Measurements from ENCODE around the gene DNMT3A.
"Not testable (repeated sequence)": the region's sequence is repeated elsewhere in the genome, so short reads cannot be mapped to it uniquely, and the experiment has no call there.

DNMT3A gene

DNA sequence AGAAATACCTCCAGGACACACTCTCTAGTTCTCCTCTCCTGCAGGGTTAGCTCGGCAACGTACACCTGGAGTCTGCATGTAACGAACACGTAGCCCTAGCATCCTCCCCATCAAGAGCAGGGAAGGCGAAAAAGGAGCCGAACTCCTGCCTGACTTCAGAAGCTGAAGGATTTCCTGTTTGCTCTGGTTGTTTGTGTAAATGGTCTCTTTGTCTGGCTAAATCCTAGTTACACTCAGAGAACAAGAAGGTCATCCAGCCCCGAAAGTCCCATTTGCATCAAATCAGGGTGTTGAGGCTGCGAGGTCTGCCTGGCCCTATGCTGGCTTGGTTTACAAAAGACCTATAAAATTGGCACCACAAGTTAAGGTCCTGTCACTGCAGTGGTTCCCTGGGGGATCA lies 107.0 kb downstream of the DNMT3A start:
- no peak for DNase-seq
- no peak for ATAC-seq

DNA sequence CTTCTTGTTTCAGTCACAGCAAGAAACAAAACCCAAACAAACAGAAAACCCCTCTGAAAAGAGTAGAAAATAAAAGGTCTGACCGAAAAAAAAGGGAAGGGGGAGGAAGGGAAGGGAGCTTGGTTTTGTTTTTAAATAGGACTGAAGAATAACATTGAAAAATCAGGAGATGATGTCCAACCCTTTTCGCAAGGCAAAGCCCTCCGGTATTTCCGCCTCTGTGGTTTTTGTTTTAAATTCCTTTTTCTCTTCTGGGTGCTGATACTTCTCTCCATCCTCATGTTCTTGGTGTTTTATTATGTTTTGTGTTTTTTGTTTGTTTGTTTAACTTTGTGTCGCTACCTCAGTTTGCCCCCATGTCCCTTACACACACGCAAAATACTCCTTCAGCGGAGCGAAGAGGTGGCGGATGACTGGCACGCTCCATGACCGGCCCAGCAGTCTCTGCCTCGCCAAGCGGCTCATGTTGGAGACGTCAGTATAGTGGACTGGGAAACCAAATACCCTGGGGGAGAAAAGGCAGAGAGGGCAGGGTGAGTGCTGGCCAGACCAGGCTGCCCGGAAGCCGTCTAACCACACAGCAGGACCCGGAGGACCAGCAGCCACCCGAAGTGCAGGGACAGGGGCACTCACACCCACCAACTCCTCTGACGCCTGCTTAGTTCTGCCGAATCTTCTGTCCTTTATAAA lies 107.7 kb downstream of the DNMT3A start:
- ATAC-seq (no peak), DNase-seq (no peak)

DNA sequence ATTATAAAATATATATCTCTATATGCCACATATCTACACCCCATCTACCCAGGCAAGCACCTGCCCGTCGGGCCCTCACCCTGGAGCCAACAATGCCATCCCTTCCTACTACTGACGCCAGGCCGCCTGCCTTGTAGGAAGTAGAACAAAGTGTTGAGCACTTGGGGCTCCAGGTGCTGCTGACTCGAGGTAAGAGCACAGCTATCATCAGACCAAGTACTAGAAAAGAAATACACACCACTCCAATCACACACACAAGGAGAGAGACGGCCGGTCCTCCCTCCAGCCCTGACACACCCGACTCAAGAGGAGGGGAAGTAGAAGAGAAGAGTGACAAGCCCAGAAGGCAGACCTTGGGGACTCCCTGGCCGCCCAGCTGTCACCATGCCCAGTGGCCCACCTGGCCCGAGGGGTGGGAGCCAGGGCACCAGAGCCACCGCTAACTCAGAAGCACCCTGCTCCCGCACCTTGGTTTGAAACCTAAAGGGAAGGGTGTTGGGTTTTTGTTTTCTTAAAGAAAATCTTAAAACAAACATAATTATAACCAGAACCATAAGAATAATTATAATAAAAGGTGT lies 109.4 kb downstream of the DNMT3A start:
- no peak for DNase-seq
- ATAC-seq = no peak

DNA sequence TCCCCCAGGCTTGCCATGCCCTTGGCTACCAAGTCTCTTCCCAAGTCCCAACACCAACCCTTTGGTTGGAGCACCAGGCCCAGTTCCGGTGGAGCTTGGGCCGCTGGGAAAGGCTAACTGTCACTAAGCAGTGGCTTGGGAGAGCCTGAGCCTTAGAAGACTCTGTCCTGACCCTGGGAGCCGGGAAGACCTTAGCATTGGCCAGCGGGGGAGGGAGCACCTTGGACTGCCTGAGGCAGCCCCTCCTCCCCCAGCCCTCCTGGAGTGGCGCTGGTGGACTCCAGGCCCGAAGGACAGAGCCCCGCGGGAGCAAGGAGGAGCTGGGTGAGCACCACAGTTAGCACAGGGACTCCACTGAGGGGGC lies 110.8 kb downstream of the DNMT3A start:
- ATAC-seq = no peak

DNA sequence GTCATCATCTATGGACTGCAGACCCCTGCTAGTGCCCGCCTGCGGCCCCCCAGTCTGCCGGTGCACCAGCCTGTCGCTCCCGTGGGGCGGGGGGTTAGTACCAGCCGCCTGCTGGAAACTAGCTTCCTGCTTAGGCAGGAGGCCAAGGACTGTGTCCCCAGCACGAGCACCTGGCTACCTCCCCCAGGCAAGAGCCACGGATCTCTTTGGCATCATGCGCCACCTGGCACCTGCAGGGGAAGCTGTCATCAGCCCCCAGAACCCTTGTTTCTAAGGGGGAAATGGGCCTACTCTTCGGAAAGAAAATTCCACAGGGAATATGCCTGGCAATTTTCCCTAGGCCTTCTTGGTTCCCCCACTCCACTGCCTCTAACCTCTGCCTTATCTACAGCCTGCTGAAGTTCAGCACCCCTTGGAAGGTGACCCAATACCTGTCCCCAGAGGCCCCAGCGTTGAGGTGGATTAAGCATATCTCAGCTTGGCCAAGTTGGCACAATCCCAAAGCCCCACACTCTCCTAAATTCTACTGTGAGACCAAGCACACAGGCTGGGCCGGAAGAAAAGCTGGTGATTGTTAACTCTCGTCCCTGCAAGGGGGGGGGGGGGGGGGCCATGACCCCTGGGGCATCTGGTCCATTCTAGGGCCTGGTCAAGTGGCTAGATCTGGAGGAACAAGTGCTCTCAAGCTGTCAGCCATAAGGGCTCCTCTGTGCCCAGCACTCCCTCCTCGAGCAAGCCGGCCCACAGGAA lies 111.4 kb downstream of the DNMT3A start:
- ATAC-seq (no peak), DNase-seq (no peak)

More for the DNA sequence above, 110.8 kb downstream of the DNMT3A start:
- no peak for DNase-seq

DNA sequence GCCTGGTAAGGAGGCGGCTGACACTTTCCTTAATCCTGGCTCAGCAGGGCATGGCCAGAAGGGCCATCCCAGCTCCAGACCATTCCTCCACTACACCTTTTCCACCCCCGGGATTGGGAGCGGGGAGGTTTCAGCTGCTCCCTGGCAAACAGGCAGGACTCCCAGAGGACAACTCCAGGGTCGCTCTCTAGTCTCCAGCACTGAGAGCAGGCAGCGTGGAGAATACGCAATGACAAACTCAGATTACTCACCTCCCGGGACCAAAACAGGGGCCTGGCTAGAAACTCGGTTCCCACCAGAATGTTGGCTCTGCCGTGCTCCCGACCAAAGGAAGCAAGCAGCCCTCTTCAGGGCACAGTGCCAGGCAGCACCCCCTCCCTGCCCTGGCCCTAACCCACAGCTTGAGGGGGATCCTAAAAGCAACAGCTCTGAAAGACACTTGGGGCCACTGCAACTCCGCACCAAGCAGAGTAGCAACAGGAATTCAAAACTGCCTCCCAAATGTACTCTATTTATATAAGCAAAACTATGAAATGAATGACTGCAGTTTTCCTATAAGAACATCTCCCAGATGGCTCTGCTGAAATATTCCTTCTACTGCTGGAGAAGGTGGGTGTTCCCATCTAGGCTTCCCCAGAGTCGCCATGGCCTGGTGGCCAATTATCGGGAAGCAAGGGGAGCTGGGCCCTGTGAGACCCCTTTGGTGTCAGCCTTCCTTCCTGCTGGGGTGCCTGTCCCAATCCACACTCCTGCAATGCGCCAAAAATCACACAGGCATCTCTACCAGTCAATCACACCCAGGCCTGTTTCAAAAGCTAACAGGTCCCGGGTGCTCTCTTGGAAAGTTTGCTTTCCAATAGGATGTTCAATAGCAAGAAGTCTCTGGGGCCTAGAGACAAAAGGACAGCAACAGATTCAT lies 112.2 kb downstream of the DNMT3A start:
- no peak for DNase-seq
- no peak for ATAC-seq

DNA sequence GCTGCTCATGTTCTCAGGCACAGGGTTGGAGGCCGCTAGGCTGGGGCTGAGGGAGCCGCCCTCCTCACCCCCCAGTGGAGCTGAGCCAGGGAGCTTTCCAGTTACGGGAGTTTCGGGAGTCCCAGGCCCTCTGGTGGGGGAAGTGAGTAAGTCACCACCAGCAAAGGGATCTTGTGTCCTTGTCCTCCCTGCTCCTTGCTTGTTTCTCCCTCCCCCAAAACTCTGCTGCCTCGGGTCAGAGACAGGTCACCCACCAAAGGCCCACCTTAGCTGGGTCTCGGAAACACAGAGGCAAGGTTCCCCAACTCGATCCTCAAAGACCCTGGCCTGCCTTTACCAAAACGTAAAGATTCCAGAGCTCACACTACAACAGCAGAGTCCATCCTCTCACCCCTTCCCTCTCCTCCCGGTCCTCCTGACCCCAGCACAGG lies 112.9 kb downstream of the DNMT3A start:
- DNase-seq = peak; percentile 42
- ATAC-seq = no peak

DNA sequence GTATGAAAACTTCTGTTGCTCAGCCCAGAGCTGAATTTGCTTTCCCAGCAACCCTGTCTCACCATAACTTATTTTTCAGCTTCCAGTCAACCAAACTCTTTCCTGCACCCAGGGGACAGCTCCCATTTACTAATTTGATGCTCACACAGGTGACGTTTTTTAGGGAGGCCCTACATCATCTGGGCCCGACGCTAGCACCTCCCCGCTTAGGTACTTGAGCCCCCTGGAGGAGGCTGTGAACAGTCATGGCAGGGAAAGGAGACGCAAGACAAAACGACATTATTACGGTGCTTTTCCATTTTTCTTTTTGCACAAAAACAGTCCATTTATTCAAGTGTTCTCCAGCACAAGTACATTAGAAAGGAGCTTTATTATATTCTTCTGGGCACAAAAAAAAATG lies 114.1 kb downstream of the DNMT3A start:
- ATAC-seq (no peak), DNase-seq (no peak)

DNA sequence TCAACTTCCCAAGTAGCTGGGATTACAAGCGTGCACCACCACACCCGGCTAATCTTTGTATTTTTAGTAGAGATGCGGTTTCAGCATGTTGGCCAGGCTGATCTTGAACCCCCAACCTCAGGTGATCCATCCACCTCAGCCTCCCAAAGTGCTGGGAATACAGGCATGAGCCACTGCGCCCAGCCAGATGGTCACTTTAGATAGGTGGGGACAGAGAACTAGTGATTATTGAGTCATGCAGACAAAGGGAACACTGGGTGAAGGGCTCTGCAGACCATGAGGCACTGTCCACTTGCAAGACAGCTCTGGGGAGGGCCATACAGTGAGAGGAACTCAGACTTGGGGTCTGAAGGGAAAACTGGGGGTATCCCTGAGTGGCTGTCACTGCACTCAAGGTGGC lies 114.9 kb downstream of the DNMT3A start:
- DNase-seq (no peak), ATAC-seq (no peak)

DNA sequence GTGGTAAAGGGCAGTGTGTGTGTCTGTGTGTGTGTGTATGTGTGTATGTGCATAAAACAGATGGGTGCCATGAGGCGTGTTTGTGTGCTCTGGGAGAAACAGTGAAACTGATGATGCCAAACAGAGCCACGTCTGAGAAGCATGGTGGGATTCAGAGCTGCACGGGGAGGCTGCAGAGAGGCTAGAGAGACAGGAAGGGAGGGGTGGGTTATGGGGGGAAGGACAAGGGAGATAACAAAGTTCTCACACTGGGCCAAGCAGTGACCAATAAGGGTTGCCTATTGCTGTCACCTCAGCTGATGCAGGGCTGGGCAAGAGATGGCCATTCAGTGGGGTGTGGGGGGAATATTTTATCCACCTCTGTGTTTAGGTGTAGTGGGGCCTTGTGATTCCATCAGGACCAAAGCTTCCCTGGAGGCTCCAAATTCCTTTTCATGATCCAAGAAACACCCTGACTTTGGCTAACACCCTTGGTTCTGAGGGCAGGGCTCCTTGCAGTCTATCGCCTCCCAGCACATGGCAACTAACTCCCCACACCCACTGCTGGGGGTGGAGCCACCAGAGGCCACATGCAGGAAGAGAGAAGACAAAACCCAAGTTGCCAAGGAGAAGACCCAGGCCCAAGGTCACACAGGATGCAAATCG lies 119.1 kb downstream of the DNMT3A start:
- ATAC-seq = no peak
- DNase-seq = no peak

DNA sequence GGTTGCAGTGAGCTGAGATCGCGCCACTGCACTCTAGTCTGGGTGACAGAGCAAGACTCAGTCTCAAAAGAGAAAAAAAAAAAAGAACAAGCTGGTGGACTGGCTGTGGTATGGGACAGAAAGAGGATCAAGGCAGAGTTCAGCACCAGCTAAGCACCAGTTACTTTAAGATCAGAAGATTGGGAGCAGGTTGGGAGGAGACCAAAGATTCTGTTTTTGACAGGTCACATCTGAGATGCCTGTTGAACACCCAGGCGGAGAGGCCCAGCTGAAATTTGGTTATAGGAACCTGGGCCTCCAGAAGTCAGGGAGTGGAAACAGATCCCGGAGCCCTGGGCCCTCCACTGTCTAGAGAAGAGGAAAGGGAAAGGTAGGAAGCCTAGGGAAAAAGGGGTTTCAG lies 120.1 kb downstream of the DNMT3A start:
- no peak for ATAC-seq
- DNase-seq = no peak

DNA sequence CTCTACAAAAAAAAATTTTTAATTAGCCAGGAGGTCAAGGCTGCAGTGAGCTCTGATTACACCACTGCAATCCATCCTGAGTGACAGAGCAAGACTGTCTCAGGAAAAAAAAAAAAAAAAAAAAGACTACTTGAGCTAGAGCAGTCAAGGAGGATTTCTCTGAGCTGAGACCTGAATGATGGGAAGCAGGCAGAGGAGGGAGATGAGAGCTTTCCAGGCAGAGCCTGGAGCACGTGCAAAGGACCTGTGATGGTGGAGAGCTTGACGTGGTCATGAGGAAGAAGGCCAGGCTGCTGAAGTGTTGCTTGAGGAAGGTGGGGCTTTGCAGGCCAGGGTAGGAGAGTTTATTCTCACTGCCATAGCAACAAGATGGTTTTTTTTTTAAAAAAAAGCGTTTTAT lies 121.4 kb downstream of the DNMT3A start:
- DNase-seq (no peak), ATAC-seq (no peak)

DNA sequence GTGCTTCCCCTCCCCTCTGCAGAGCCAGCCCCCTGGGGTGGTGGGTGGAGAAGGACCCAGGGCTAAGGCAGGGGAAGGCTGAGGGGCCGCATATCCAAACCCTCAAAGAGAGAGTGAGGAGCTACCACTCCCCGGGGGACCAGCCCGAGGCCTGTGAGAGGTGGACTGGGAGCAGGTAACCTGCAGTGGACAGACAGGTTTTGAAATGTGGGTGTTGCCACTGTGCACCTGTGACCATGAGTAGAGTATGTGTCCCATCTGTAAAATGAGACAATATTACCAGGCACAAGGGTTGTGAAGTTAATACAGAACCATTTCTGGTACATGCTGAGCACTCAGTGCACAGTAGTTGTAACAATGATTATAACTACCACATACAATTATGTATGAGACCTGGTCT lies 122.1 kb downstream of the DNMT3A start:
- ATAC-seq = no peak
- DNase-seq = no peak

DNA sequence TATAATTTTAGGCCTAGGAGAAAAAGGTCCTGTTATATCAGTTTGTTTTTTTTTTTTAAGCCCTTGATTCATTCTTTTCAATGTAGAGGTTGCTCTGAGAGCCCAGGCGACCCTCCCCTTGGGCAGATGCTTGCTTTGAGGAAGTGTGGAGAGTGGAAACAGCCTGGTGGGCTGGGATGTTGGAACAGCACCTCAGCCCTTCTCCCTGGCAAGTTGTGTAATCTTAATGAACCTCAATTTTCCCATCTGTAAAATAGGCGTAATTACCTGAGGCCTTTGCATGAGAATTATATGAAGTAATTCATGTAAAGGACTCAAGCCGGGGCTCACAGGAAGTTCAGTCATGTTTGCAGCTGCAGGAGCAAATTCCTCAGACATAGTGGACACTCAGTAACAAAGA lies 123.6 kb downstream of the DNMT3A start:
- DNase-seq (no peak), ATAC-seq (no peak)

DNA sequence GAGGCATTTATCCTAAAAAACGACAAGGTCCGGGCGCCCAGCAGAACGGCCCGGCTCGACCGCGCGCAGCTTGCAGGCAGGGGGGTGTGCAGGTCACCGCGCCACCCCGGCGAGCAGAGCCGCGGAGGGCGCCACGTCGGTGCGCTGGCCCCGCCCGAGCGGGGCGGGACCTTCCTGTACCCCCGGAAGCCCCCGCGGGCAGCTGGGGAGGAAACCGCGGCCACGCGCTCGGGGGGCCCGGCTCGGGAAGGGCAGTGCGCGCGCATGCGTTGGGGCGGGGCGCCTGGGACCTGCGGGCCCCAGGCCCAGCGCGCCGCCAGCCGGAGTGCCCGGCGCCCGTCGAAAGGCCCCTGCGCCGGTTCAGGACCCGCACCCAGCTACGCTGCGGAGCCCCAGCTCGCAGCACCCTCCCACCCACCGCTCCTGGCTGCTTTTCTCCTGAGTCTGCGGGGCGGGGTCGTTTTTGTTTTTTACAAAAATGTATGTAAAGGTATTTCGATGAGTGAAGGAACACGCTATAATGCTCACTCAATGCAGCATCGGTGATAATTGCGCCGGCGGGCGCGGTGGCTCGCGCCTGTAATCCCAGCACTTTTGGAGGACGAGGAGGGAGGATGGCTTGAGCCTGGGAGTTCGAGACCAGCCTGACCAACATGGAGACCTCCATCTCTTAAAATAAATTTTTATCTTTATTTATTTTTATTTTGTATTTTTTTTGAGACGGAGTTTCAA lies 125.6 kb downstream of the DNMT3A start:
- peak; percentile 94 for DNase-seq
- ATAC-seq = peak; percentile 94

DNA sequence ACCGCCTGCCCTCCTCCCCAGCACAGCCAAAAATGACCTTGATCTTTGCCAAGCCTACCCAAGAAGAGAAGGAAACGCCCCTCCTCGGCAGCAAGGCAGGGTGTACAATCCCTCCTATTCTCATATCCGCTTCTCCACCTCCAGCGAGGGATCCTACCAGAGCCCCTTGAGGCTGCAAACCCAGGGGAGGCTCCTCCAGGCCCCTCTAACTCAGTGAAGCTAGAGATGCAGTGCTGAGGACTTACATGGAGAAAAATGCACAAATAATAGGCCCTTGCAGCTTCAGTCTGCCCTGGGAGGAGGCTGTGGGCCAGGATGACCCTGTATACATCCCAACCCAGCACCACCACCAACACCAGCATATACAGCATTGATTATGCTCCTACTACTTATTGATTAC lies 126.5 kb downstream of the DNMT3A start:
- no peak for ATAC-seq
- no peak for DNase-seq

DNA sequence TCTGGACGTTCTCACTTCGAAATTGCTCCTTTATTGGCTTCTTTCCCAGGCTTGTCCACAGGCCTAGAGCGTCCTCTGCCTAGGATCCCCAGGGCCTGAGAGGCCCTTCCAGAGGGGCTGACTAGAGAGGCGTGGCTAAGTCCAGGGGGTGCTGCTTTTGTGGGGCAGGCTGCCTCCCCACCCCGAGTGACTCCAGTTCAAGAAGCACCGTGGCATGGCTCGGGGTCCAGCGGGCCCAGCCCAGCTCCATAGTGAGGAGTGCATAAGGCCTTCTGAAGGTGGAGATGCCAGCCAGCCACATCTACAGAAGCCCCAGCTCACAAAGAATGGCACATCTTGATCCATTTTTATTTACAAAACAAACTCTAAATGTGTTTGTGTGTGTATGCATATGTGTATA lies 128.5 kb downstream of the DNMT3A start:
- DNase-seq (no peak), ATAC-seq (no peak)

DNA sequence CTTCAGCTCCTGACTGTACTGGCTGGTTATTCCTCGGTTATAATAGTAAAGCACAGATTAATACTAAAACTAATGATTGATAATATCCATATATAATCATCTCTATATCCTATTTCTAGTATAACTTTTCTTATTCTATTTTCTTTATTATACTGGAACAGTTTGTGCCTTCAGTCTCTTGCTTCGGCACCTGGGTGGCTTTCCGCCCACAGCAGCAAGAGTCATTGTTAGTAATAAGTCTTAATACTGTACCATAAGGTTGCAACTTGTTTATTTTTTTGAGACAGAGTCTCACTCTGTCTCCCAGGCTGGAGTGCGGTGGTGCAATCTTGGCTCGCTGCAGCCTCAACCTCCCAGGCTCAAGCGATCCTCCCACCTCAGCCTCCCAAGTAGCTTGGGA lies 130.8 kb downstream of the DNMT3A start:
- not testable (repeated sequence) for DNase-seq, ATAC-seq

DNA sequence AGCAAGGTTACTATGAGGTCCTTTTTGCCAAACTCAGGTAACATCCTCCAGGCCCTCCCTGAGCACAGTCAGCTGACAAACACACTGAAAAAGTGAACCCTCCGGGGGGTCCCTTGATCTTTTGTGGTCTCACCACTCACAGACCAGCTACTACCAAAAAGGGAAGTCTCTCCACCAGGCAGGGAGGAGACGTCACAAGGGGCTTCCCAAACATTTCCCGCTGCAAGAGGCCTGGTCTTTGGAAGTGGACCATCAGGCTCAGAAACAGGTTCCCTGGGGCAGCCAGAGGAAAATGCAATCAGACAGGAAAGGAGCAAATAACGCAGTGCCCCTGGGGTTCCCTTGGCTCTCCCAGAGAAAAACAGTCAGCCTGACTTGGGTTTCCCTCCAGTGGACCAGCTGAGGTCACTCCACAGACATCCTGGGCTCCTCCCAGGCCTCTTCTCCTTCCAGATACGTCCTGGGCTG lies 134.6 kb downstream of the DNMT3A start:
- peak; percentile 32 for DNase-seq
- ATAC-seq = no peak

DNA sequence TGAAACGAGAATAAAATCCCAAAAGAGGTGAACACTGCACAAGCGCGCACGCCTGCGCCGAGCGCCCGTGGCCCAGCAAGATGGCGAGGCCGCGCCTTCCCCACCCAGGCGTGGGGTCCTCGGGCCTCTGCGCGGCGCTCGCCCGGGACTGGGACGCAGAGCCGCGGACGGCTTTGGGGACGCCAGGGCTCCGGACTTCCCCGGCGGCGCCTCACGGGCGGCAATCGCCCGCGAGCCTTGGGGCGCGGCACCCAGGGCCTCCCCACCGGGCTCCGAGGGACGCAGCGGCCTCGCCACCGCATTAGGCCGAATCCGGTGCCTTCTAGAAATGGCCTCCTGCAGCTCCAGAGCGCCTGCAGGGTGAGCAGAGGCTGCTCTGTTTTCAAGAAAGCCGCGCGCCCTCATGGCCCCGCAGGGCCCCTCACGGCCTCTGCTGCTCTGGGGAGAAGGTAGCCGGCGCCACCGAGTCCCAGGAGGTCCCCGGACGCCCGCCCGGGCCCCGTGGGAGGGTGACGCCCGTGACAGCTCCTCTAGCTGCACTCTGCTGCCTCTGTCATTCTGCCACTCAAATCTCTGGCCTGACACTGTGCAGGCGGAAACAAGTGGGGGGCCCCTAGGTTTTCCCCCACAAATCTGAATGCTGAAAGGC lies 137.4 kb downstream of the DNMT3A start:
- peak; percentile 62 for ATAC-seq
- peak; percentile 50 for DNase-seq

DNA sequence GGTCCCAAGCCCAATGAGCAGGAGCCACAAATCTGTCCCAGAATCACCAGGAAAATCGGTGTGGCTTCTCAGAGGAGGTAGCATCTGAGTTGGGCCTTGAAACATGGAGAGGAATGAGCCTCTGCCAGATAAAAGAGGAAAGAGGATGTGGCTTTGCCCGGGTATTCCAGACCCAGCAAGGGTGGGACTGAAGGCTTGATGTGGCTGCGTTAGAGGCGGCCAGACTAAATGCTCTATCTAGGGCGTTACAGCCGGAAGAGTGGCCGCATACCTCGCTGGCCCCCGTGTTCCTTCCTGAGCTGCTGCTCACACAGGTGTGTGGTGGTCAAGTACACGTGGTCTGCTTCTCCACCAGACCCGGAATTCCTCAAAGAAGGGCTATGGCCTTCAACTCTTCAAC lies 139.4 kb downstream of the DNMT3A start:
- ATAC-seq = no peak

More for the DNA sequence above, 139.4 kb downstream of the DNMT3A start:
- no peak for DNase-seq
